ENCODE results near the gene LARGE2.

The LARGE2 gene

GRCh38 chr11:45886816-45887520 is 35.5 kb upstream of the LARGE2 start:
- Histone ChIP-seq H2BK15ac (replicated peaks; ENCODE audit: low read depth) (no peak overlapping the region), H4K5ac (ENCODE audit: low read length) (no peak overlapping the region), H3K56ac (ENCODE audit: low read length) (no peak overlapping the region), H2BK5ac (ENCODE audit: low read length) (no peak overlapping the region), H3K27me3 (ENCODE audit: insufficient read depth, low read length, poor library complexity) (no peaks in the 10 kb centered on the region), H3K27ac (ENCODE audit: low read depth, low read length) (no peak overlapping the region), H2AK5ac (ENCODE audit: low read length) (no peak overlapping the region), H3K4me3 (ENCODE audit: low read length) (no peak overlapping the region), H2BK120ac (ENCODE audit: low read depth, low read length) (no peak overlapping the region), H3K4me1 (ENCODE audit: control insufficient read depth, low read depth, low read length) (no peaks in the 10 kb centered on the region), H4K8ac (ENCODE audit: low read depth, low read length) (no peak overlapping the region), H3K23ac (ENCODE audit: low read length) (no peak overlapping the region), H3K18ac (ENCODE audit: low read length) (no peak overlapping the region), H3K4me2 (ENCODE audit: low read length) (no peak overlapping the region), H3K4ac (ENCODE audit: low read depth, low read length) (no peak overlapping the region), H3K36me3 (ENCODE audit: control insufficient read depth, insufficient read depth, low read length) (no peaks in the 10 kb centered on the region), H3K79me2 (ENCODE audit: control insufficient read depth, insufficient read depth, low read length) (no peaks in the 10 kb centered on the region), H3K79me1 (ENCODE audit: low read length) (no peaks in the 10 kb centered on the region), H3K9ac (ENCODE audit: low read length) (no peak overlapping the region)
- no peak for DNase-seq
- WGBS (ENCODE audit: extremely low coverage, insufficient coverage, low lambda C conversion rate): no CpG with 5 or more reads among the region's 4 CpGs

GRCh38 chr11:45887587-45887986 is 34.9 kb upstream of the LARGE2 start:
- Histone ChIP-seq H3K27me3 (ENCODE audit: insufficient read depth, low read length, poor library complexity) (no peaks in the 10 kb centered on the region), H2BK5ac (ENCODE audit: low read length) (no peak overlapping the region), H3K56ac (ENCODE audit: low read length) (no peak overlapping the region), H3K4me1 (ENCODE audit: control insufficient read depth, low read depth, low read length) (no peaks in the 10 kb centered on the region), H3K79me1 (ENCODE audit: low read length) (no peaks in the 10 kb centered on the region), H3K79me2 (ENCODE audit: control insufficient read depth, insufficient read depth, low read length) (no peaks in the 10 kb centered on the region), H3K4ac (ENCODE audit: low read depth, low read length) (no peak overlapping the region), H3K4me2 (ENCODE audit: low read length) (no peak overlapping the region), H4K8ac (ENCODE audit: low read depth, low read length) (no peak overlapping the region), H2BK120ac (ENCODE audit: low read depth, low read length) (no peak overlapping the region), H3K18ac (ENCODE audit: low read length) (no peak overlapping the region), H4K5ac (ENCODE audit: low read length) (no peak overlapping the region), H3K23ac (ENCODE audit: low read length) (no peak overlapping the region), H2BK15ac (replicated peaks; ENCODE audit: low read depth) (no peak overlapping the region), H3K9ac (ENCODE audit: low read length) (no peak overlapping the region), H3K27ac (ENCODE audit: low read depth, low read length) (no peak overlapping the region), H3K4me3 (ENCODE audit: low read length) (no peak overlapping the region), H3K36me3 (ENCODE audit: control insufficient read depth, insufficient read depth, low read length) (no peaks in the 10 kb centered on the region), H2AK5ac (ENCODE audit: low read length) (no peak overlapping the region)
- WGBS (ENCODE audit: extremely low coverage, insufficient coverage, low lambda C conversion rate): no CpG with 5 or more reads among the region's 10 CpGs
- DNase-seq: no peak

DNA sequence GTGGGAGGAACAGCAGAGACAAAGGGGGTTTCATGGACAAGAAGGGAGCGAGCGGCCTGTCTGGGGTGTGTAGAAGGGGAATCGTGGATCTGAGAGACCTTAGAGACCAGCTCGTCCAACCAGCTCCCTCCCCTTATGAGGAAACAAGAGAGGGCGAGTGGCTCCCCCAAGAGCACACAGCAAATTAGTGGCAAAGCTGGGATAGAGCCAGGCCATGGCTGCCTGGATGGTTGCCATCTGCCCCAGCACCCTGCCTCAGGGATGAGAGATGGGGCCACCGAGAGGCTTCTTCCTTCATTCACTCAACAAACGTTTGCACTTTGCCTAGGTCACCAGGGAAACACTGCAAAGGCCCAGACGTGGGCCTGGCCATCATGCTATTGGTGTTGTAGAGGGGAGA is 32.9 kb upstream of the LARGE2 start:
- no peak for DNase-seq
- Histone ChIP-seq H3K79me2 (ENCODE audit: control insufficient read depth, insufficient read depth, low read length) (no peaks in the 10 kb centered on the region), H2BK15ac (replicated peaks; ENCODE audit: low read depth) (no peak overlapping the region), H3K18ac (ENCODE audit: low read length) (no peak overlapping the region), H3K79me1 (ENCODE audit: low read length) (no peaks in the 10 kb centered on the region), H3K9ac (ENCODE audit: low read length) (no peak overlapping the region), H3K56ac (ENCODE audit: low read length) (no peak overlapping the region), H3K27ac (ENCODE audit: low read depth, low read length) (no peak overlapping the region), H4K5ac (ENCODE audit: low read length) (no peak overlapping the region), H2BK5ac (ENCODE audit: low read length) (no peak overlapping the region), H3K36me3 (ENCODE audit: control insufficient read depth, insufficient read depth, low read length) (no peaks in the 10 kb centered on the region), H3K23ac (ENCODE audit: low read length) (no peak overlapping the region), H4K8ac (ENCODE audit: low read depth, low read length) (no peak overlapping the region), H3K4me2 (ENCODE audit: low read length) (no peak overlapping the region), H3K4me1 (ENCODE audit: control insufficient read depth, low read depth, low read length) (no peaks in the 10 kb centered on the region), H3K4ac (ENCODE audit: low read depth, low read length) (no peak overlapping the region), H3K27me3 (ENCODE audit: insufficient read depth, low read length, poor library complexity) (no peaks in the 10 kb centered on the region), H3K4me3 (ENCODE audit: low read length) (no peak overlapping the region), H2AK5ac (ENCODE audit: low read length) (no peak overlapping the region), H2BK120ac (ENCODE audit: low read depth, low read length) (no peak overlapping the region)
- no CpG with 5 or more reads among the region's 8 CpGs for WGBS (ENCODE audit: extremely low coverage, insufficient coverage, low lambda C conversion rate)

DNA sequence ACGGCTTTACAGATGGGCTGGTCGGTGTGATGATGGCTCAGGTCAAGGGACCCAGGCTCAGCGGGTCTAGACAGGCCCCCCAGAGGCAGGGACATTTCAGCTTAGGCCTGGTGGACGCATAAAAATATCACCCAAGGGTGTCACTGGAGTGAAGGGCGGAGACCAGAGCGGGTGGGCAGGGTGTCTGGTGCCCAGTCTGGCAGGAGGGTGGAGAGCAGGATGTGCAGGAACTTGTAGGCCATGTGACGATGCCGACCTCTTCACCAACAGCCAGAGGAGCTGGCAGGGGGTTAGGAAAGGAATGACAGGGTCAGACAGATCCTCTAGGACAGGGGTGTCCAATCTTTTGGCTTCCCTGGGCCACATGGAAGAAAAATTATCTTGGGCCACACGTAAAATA is 32.5 kb upstream of the LARGE2 start:
- Histone ChIP-seq H3K4ac (ENCODE audit: low read depth, low read length) (no peak overlapping the region), H2BK5ac (ENCODE audit: low read length) (no peak overlapping the region), H3K4me1 (ENCODE audit: control insufficient read depth, low read depth, low read length) (no peaks in the 10 kb centered on the region), H3K4me3 (ENCODE audit: low read length) (no peak overlapping the region), H2AK5ac (ENCODE audit: low read length) (no peak overlapping the region), H3K36me3 (ENCODE audit: control insufficient read depth, insufficient read depth, low read length) (no peaks in the 10 kb centered on the region), H4K5ac (ENCODE audit: low read length) (no peak overlapping the region), H4K8ac (ENCODE audit: low read depth, low read length) (no peak overlapping the region), H3K56ac (ENCODE audit: low read length) (no peak overlapping the region), H3K9ac (ENCODE audit: low read length) (no peak overlapping the region), H3K79me1 (ENCODE audit: low read length) (no peaks in the 10 kb centered on the region), H2BK120ac (ENCODE audit: low read depth, low read length) (no peak overlapping the region), H3K4me2 (ENCODE audit: low read length) (no peak overlapping the region), H3K79me2 (ENCODE audit: control insufficient read depth, insufficient read depth, low read length) (no peaks in the 10 kb centered on the region), H3K27me3 (ENCODE audit: insufficient read depth, low read length, poor library complexity) (no peaks in the 10 kb centered on the region), H3K27ac (ENCODE audit: low read depth, low read length) (no peak overlapping the region), H3K23ac (ENCODE audit: low read length) (no peak overlapping the region), H3K18ac (ENCODE audit: low read length) (no peak overlapping the region), H2BK15ac (replicated peaks; ENCODE audit: low read depth) (no peak overlapping the region)
- no CpG with 5 or more reads among the region's 9 CpGs for WGBS (ENCODE audit: extremely low coverage, insufficient coverage, low lambda C conversion rate)
- DNase-seq: no peak

DNA sequence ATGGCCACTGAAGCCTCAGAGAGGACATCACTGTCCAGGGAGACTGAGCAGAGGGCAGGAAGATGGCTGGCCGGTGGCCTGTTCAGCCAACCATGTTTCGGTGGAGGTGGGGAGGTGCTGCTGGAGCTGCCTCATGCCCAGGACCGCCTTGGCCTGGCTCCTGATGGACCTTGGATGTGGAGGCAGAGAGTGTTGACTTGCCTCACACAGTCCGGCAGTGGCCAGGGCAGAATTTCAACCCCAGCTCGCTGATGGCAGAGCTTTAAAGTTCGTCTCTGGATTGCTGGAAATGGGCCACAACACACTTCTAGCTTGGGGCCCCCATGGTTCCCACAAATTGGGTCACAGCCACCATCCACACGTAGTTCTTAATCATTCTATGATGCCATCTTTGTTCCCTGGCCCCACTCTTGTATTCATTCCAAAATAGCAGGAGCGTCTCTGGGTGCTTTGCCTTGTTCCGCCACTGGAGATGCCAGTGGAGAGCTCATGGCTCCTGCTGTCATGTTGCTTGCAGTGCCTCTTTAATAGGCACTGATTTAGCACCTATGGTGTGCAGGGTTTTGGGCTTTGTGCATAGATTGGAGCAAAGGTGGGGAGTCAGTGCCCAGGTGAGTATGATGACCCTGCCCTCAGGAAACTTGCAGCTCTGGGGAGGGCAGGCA is 31.4 kb upstream of the LARGE2 start:
- Histone ChIP-seq H2AK5ac (ENCODE audit: low read length) (no peak overlapping the region), H3K23ac (ENCODE audit: low read length) (no peak overlapping the region), H3K79me1 (ENCODE audit: low read length) (no peaks in the 10 kb centered on the region), H3K4me2 (ENCODE audit: low read length) (no peak overlapping the region), H4K5ac (ENCODE audit: low read length) (no peak overlapping the region), H3K4ac (ENCODE audit: low read depth, low read length) (no peak overlapping the region), H3K18ac (ENCODE audit: low read length) (no peak overlapping the region), H3K36me3 (ENCODE audit: control insufficient read depth, insufficient read depth, low read length) (no peaks in the 10 kb centered on the region), H2BK5ac (ENCODE audit: low read length) (no peak overlapping the region), H3K56ac (ENCODE audit: low read length) (no peak overlapping the region), H3K79me2 (ENCODE audit: control insufficient read depth, insufficient read depth, low read length) (no peaks in the 10 kb centered on the region), H2BK120ac (ENCODE audit: low read depth, low read length) (no peak overlapping the region), H4K8ac (ENCODE audit: low read depth, low read length) (no peak overlapping the region), H2BK15ac (replicated peaks; ENCODE audit: low read depth) (no peak overlapping the region), H3K27ac (ENCODE audit: low read depth, low read length) (no peak overlapping the region), H3K9ac (ENCODE audit: low read length) (no peak overlapping the region), H3K4me3 (ENCODE audit: low read length) (no peak overlapping the region), H3K27me3 (ENCODE audit: insufficient read depth, low read length, poor library complexity) (no peaks in the 10 kb centered on the region), H3K4me1 (ENCODE audit: control insufficient read depth, low read depth, low read length) (no peaks in the 10 kb centered on the region)
- no peak for DNase-seq
- no CpG with 5 or more reads among the region's 9 CpGs for WGBS (ENCODE audit: extremely low coverage, insufficient coverage, low lambda C conversion rate)

DNA sequence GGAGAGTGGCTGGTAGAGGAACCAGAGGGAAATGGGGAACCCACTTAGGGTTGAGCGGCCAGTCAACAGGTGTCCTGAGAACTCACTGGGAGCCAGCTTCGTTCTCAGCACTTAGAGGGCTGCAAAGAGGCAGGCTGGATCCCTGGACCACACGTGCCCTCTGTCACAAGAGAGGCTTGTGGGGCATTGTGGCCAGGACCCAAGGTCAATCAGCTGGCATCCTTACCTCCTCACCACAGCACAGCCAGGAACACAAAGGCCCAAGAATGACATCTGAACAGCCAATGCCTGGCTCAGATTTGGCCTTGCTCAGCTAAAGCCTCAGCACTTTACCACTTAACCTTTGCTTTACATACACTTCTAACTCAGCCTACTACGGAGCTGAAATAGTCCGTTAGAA is 29.6 kb upstream of the LARGE2 start:
- no peak overlapping the region for H4K8ac ChIP-seq (ENCODE audit: low read depth, low read length)
- H3K27me3 ChIP-seq (ENCODE audit: insufficient read depth, low read length, poor library complexity): no peaks in the 10 kb centered on the region
- no peak overlapping the region for H2BK15ac ChIP-seq (replicated peaks; ENCODE audit: low read depth)
- no peaks in the 10 kb centered on the region for H3K79me1 ChIP-seq (ENCODE audit: low read length)
- H3K4me1 ChIP-seq (ENCODE audit: control insufficient read depth, low read depth, low read length): no peaks in the 10 kb centered on the region
- H3K4ac ChIP-seq (ENCODE audit: low read depth, low read length): no peak overlapping the region
- no peak overlapping the region for H2BK120ac ChIP-seq (ENCODE audit: low read depth, low read length)
- no peak overlapping the region for H4K5ac ChIP-seq (ENCODE audit: low read length)
- no peak overlapping the region for H2BK5ac ChIP-seq (ENCODE audit: low read length)
- no CpG with 5 or more reads among the region's 5 CpGs for WGBS (ENCODE audit: extremely low coverage, insufficient coverage, low lambda C conversion rate)
- no peak overlapping the region for H3K27ac ChIP-seq (ENCODE audit: low read depth, low read length)
- H3K56ac ChIP-seq (ENCODE audit: low read length): no peak overlapping the region
- H3K23ac ChIP-seq (ENCODE audit: low read length): no peak overlapping the region
- no peaks in the 10 kb centered on the region for H3K79me2 ChIP-seq (ENCODE audit: control insufficient read depth, insufficient read depth, low read length)
- no peak overlapping the region for H2AK5ac ChIP-seq (ENCODE audit: low read length)
- no peak for DNase-seq
- H3K4me2 ChIP-seq (ENCODE audit: low read length): no peak overlapping the region
- no peaks in the 10 kb centered on the region for H3K36me3 ChIP-seq (ENCODE audit: control insufficient read depth, insufficient read depth, low read length)
- H3K4me3 ChIP-seq (ENCODE audit: low read length): no peak overlapping the region
- H3K18ac ChIP-seq (ENCODE audit: low read length): no peak overlapping the region
- no peak overlapping the region for H3K9ac ChIP-seq (ENCODE audit: low read length)

Data from mesendoderm (in vitro differentiated cells).